HG03439 (cell line): Measurements from ENCODE around the gene CXCL12.

Experiments
- ATAC-seq: cut with Tn5 transposase; IDR thresholded peaks from one replicate; pipeline ENCODE4 v1.9.1; 2021; ENCODE audit warnings: mild to moderate bottlenecking, moderate library complexity; ENCODE audit not compliant: unreplicated experiment

Gene CXCL12

DNA sequence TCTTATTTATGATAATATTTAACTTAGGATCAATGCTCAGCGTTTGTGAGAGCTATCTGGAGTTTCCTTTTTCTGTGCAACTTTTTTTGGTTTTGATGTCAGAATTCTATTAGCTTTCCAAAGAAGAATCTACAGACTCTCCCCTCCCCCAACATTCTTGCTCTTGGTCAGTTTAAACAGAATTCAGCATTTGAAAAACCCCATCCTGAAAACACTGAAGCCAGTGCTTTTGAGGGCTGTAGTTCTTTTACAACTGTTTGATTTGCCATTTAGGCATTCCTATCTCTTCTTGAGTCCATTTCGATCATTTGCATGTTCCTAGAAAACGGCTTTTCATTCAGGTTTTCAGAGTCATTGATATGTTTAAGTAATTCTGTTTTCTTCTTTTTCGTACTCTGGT, 15.6 kb upstream of the CXCL12 start:
- ATAC-seq: no peak

DNA sequence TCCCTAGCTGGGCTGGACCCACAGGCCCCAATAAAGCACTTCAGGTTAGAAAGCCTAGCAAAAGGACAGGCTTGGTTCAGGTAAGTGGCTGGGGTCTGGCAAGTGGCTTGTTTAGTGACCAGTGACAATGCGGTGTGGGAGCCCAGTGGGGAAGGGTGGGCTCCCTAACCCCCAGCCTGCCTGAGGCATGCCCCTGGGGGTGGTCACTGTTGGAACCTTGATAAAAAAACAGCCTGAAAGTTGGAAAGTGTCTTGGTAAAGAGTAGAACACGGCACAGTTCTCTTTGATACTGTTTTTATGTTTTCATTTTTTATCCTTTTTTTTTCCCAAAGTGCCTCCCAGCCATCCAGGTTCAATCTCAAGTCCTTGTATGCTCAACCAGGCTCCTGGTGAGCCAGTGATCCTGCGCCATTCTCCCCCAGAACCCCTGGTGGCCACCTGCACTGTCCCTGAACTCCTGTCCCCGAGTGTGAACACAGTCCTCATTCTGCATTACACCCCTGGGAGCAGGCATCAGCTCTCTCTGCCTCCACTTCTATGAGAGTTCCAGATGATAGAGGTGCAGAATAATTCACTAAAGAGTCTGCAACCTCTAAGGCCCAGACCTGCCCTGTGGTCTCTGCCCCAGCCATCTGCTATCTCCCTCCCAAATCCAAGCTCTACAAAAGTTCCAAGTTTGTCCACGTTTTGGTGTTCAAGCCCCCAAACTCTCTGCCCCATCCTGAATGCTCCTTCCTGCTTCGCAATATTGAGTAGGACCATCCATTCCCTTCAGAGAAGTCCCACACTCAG, 15.0 kb upstream of the CXCL12 start:
- no peak for ATAC-seq

DNA sequence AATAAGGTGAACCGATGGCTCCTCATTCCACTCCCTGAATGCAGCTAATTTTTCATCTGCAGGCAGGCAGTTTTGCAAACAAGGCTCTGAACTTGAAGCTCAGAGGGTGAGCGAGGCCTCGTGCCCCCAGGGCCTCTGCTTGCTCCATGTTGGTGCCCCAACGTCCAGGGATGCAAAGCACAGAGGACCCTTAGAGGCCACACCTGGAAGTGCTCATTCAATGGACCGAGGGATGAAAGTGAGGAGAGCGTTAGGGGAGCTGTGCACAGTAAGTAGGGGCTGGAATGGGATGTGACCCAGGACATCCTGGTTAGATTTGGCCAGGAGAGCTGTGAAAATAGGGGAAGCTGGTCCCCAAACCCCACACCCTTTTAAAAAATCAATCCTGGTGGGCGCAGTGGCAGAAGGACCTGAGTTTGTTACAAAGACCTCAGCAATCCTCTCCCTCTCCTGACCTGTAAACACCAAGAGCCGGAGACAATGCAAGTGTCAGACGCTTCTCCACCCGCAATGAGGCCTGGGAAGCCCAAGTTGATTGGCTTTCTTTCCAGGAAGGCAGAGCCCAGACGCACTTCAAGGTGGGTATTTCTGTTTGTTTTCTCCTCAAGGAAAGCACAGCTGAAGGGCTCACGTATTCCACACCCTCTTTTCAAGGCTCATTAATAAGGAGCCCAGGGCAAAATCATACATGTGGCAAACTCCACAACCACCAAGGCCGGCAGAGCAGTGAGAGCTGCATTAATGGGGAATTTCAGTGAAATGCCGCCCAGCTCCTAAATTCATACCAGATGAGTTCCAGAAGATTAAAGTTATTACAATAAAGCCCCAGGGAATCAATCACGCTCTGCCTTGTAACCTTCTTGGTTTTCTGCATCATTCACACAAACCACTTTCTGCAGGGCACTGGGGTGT, 14.1 kb upstream of the CXCL12 start:
- ATAC-seq: no peak

DNA sequence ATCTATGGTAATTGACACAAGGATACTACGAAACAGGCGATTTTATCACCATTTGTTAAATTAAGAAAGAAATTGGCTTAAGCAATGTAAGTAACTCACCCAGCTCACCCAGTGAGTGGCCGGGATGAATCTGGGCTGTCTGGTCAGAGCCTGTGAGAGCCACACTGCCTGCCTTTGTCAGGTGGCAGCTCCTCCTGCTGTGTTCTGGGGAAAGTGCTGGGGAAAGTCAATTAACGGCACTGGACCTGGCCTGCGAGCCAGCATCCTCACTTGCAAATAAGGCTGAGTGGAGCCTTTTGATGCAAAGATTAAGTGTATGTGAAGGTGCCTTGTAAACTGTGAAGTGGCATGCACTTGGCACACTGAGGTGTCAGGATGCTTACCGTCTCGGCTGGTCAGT, 13.4 kb upstream of the CXCL12 start:
- ATAC-seq: no peak

DNA sequence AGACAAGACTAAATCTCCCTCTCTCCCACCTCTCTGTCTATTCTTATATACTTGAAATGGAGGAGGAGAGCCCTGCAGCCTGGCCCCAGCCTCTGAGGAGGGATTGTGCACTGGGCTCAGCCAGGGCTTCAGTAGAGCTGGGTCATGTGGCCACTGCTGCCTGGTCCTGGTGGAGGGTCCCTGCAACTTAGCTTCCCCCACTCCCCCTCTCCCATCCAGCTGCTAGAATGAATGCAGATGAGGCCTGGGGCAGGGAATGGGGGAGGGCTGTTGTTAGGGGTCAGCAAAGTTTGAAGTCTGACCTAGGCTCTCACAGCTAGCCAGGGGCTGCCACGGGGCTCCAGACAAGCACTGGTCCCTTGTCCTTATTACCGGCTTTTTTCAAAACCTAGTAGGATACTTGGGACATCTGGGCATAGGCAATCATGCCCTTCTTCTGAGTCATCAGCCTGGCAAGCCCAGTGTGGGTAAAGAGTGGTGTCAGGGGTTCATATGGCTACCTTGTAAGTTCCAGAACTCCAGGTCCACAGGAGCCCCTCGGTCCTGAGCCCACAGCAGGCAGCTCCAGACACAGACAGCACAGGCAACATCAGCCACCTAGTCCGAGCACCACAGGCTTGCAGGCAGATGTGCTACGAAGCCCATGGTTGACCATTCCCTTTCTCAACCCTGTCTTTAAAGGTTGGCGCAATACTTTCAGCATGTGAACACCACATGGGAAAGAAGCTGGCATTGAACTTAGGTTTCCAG, 12.8 kb upstream of the CXCL12 start:
- no peak for ATAC-seq

DNA sequence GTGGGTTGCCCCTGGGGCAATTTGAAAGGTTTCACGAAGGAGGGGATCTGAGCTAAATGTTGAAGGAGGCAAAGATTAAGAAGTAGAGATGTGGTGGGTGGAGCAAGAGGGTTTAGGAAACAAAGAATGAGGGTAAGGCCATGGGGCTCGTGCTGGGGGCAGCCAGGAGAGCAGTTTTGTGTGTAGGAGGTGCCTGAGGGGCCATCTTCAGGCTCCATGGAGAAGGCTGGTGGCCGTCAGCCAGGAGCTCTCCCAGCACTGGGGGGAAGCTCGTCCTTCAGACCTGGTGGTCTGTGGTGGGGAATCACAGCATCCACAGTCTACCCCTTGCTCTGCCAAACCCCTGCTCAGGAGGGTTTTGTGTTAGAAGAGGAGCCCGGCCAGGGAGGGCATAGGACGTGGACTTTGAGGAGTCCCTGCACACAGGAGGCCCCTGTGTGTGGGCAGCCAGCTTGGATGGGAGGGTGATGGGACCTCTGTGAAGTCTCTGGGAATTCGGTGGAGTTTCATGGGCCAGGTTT, 11.8 kb upstream of the CXCL12 start:
- no peak for ATAC-seq

DNA sequence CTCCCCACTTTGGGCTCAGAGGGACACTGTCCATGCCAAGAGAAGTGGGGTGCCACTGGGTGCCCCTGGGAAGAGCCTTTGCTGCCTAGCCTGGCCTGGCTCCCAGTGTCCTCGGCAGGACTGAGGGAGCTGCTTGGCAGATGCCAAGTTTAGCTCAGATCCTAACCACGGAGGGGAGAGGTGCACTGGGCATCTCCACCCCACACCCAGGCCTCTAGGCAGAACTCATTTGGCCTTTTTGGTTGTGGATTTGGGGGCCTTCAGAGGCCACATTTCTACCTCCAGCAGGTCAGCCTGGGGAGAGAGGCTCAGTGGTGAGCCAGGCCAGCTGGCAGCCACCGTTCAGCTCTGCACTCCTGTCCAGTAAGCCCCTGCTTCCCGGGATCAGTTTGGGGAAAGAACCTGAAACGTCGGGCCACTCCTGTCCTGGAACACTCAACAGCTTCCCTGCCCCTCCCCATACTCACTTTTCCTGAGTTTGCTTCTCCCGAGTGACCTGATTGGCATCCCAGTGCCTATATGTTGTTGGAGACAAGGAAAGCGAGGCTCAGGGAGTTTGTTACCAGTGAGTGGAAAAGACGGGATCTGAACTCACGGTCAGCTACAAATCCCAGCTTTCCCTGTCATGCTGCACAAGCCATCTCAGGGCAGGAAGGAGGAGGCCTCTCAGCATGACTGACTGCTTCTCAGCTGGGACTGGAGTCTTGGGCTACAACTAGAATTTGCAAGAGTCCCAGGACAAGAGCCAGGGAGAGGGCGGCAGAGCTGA, 11.2 kb upstream of the CXCL12 start:
- no peak for ATAC-seq

DNA sequence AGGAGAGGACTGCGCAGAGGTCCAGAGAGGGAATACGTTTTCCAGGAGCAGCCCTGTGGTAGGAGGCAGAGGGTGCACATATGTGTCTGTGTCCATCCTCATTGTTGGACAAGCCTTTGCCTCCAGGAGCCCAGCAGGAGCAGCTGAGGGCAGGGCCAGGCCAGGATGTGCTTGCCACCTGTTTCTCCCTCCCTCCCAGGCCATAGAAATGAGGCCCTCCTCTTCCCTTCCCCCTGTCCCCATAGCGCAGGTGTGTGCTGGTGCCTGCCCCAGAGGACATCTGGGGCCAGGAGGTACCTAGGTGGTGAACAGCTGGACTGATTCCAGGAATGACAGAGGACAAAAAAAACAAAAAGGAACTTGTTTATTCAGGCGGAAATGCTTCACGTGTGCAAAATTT, 10.5 kb upstream of the CXCL12 start:
- ATAC-seq: no peak

DNA sequence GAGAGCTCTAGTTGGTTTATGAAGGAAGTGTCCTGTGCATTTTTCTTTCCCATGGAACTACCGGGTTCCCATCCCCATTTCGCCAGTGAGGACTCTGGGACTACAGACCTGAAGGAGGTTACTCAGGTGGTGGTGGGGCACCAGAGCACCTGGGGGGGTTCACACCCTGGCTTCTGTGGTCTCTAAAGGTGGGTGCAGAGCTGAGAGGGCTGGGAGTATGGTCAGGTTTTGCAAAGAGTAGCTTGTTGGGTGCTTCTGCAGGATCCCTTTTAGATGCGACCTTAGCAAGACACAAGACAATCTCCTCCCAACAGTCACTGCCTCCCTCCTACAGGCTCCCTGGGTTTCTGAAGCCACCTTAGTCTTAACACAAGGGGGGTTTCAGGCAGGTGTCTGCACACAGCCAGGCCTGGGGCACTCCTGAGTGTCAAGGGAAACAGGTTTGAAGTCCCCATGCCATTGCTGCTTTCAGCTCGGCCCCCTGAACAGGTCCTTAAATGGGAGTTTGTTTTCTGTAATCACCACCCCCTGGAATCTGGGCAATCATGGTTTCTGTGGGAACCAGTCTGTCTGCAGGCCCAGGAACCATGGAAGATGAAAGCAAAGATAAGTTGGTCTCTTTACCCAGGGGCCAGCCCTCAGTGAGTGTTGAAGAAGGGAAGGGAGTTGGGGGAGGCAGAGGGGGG, 9.9 kb upstream of the CXCL12 start:
- ATAC-seq: no peak

DNA sequence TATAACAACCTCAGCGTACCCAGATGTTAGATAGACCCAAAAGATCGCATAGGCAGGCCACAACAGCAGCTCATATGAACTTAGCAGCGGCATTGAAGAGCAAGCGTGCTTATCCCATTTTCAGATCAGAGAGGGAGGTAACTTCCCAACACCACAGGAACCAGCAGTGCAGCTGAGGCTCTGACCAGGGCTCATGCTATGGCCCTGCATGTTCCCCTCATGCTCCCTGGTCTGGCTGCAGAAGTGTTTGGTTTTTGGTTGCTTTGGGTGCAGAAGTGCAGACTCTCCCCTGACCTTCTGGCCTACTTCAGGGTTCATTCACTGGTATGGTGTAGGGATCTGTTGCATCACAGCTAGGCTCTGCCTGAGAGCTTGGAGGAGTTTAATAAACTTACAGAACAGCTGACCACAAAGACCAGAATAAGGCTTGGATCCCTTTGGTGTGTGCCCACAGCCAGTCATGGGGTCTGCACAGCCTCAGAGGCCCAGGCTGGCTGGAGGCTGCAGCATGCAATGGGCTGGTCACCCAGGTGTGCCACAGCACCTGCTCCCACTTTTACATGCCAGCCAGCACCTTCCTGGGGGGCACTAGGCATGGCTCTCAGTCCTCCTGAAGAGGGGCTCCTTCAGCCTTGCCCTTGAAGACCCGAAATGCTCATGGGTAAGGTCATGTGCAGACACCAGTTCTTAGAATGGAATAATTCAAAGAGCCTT, 9.1 kb upstream of the CXCL12 start:
- no peak for ATAC-seq

DNA sequence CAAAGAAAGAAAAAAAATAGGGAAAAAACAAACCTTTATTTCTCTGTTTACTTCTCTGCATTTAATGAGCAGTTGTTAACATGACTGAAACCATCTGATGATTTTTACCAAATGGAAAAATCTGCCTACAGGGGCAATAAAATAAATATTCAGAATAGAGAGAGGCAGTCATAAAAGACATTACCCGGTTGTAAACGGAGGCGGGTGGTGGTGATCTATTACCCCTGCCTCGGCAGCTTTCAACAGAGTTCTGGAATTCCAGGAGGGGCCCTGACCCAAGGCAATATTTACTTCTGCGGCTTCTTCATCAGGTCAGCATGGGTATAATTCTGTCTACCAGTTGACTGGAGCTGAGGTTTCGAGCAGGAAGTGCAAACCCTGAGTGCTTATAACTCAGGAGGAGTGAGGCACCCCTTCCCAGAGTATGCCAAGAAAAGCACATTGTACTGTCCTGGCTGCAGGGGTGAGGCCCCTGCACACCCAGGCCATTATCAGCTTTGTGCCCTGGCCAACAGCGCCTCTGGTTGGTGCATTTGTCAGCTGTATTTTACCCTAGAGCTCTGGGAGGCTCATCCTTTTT, 8.2 kb upstream of the CXCL12 start:
- no peak for ATAC-seq

DNA sequence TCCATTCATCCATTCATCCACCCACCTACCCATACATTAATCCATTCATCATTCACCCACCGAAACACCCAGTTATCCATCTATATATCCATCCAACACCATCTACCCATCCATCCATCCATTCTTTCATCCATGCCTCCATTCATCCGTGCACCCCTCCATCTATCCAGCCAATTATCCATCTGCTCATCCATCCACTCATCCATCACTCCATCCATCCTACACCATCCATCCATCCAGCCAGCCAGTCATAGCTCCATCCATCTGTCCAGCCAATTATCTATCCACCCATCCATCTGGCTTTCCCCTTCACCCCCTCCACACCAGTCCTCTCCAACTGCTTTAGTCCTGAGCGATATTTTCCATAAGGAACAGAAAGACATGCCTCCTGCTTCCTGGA, 7.5 kb upstream of the CXCL12 start:
- no peak for ATAC-seq

DNA sequence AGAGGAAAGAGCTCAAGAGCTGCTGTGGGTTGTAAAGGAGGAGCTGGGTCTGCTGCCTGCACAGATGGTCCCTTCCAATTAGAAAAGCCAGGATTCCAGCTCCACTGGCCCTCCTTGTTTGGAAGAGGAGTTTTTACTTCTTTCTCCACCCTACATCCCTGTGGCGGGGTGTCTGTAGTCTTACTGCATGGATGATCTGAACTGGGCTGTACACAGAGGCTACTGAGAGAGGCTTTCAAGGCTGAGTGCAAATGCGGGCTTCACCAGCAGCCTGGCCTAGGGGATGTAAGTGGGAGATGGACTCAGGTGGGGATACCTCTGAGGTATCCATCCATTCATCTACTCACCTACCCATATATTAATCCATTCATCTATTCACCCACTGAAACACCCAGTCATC, 7.1 kb upstream of the CXCL12 start:
- no peak for ATAC-seq

DNA sequence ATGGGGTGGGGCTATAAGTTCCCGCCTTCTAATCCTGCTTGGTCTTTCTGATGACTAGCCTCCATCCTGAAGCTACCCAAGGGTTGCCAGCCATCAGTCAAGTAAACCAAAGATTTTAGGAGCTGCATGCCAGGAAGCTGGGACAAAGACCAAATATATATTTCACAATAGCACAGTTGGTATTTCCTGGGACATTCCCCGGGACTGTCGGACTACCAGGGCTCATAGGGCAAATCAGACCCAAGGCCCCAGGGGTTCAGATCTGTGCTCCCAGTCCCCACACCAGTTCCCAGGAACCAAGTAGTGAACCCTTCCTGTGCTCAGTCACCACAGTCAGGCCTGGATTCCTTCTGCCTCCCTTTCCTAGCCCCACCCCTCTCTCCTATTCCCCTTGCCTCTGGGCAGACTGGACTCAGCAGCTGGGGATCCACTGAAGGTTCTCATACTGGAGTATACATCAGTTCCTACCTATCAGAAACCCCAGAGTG, 5.7 kb upstream of the CXCL12 start:
- no peak for ATAC-seq

DNA sequence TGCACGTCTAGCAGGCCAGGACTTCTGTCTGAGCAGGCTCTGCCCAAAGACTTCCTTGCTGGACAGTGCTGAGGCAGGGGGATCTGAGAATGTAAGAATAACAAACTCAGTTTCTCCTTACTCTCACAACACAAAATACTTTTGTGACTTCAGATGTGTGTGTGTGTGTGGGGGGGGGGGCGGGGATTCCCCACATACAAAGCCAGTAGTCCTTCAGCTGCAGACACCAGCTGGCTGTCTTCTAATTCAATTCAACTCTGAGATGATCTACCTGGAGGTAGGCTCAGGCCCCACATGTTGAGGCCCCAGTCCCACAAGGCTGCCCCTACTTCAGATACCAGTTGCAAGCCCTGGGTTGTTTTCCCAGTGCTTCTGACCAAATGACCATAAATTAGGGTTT, 4.7 kb upstream of the CXCL12 start:
- ATAC-seq: no peak

DNA sequence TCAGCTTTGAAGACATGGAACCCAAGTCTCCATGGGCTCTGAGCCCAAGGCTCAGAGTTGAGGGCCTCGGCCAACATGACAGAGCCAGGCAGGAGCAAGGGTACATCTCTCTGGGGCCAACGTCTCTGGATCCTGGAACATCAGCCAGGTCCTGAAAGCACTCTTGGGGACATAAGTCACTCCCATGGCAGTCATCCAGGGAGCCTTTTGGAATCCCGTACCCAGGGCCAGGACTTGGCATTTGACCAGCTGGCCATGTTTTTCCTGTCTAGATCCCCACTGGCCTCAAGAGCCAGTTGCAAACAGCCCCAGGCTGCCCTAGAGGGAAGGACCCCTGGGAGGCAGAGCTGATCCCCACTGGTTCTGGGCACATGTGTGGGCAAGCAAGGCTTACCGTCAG, 4.3 kb upstream of the CXCL12 start:
- ATAC-seq: no peak

DNA sequence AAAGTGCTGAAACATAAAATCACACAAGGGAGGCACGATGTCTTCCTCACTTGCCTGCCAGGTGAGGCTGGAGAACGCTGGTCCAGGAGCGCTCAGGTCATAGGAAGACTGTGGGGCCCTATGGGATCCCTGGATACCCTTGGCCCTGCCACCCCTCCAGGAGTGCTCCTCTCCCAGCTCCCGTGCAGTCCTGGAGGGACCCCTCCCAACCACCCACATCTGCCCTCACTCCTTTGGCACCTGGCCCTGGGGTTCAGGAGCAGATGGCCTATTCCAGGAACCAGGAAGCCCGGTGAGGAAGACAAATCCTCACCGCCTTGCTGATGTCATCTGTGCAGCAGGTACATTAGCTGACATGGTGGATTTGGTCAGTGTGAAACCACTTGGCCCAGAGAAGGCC, 3.7 kb upstream of the CXCL12 start:
- no peak for ATAC-seq

DNA sequence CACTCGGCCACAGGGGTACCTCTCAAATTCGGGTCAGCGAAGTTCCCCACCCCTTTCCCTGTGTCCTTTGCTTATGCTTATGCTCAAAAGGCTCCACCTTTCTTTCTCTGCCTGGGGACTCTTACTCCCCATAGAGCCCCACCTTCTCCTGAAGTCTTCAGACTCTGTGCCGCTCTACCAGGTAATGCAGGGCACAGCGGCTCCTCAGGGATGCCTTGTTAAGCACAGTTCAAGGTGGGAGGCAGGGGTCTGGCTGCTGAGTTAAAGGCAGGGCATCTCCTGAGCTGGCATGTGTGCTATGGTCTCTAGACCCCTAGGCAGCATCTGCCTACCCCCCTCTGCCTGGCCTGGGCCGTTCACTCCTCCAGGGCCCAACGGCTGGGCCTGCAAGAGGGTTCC, 3.0 kb upstream of the CXCL12 start:
- ATAC-seq: no peak

DNA sequence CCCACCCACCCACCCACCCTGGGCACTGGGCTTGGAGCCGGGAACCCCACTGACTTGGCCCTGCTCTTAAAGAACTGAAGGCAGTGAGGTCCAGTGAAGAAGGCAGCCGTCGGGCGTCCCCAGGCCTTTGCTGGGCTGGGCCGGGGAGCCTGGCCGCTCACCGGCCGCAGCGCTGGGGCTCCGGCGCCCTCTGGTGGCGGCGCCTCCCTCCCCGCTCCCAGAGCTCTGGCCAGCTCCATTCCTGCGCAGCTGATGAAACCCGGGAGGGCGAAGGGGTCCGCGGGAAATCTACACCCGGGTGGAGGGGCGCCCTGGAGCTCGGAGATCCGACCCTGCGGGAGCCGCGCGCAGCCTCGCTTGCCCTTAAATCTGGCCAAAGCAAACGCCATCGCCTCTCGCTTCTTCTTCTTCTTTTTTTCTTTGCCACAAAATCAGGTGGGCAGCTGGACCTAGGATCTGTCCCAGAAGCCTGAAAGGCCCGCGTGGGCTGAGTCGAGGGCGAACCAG, 1.7 kb upstream of the CXCL12 start:
- ATAC-seq: peak; percentile 49
